ENCODE measurements around the gene F8A3.

Gene F8A3

DNA sequence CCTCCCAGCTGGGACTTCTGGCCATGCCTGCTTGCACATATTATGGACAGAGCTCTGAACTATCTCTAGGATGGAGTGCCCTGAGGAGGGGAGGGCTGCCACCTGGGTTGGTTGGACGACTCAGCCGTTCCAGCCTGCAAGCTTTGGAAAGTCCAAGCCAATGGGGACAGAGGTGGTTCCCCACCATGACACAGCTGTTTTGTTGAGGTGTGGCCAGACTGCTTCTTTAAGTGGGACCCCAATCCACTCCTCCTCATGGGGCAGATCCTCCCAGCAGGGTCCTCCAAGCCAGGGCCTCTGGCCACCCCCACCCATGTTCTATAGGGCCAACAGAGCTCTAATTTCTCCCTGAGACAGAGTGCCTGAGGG lies 22.7 kb downstream of the F8A3 start:
- no peak overlapping the region for H3K4me3 ChIP-seq (ENCODE audit: low read depth, low read length)
- no peak for DNase-seq

GRCh38 chrX:155434906-155435743 lies 23.3 kb downstream of the F8A3 start:
- H3K27ac ChIP-seq, result no peak overlapping the region
- DNase-seq, result no peak

More for the DNA sequence above, 22.7 kb downstream of the F8A3 start:
- no peak for TF ChIP-seq CTCF (IDR thresholded peaks at IDR 0.05; ENCODE audit: low read depth, low read length)
- Histone ChIP-seq H3K36me3 (no peaks in the 10 kb centered on the region), H3K27ac (no peak overlapping the region), H3K9me3 (ENCODE audit: severe bottlenecking) (no peaks in the 10 kb centered on the region), H3K27me3 (ENCODE audit: insufficient read depth, low read depth, severe bottlenecking) (no peaks in the 10 kb centered on the region)

GRCh38 chrX:155417769-155418168 lies 40.7 kb downstream of the F8A3 start:
- no peak for TF ChIP-seq CTCF (IDR thresholded peaks at IDR 0.05; ENCODE audit: low read depth, low read length)
- H3K4me3 ChIP-seq (ENCODE audit: low read depth, low read length), result no peak overlapping the region
- no peaks in the 10 kb centered on the region for H3K36me3 ChIP-seq
- H3K27me3 ChIP-seq (ENCODE audit: insufficient read depth, low read depth, severe bottlenecking), result peaks cover 3% of the 10 kb centered on the region
- no peak overlapping the region for H3K27ac ChIP-seq
- H3K9me3 ChIP-seq (ENCODE audit: severe bottlenecking), result no peaks in the 10 kb centered on the region
- DNase-seq, result no peak

More at GRCh38 chrX:155434906-155435743, 23.3 kb downstream of the F8A3 start:
- Histone ChIP-seq H3K36me3 (no peaks in the 10 kb centered on the region), H3K4me3 (ENCODE audit: low read depth, low read length) (no peak overlapping the region), H3K9me3 (ENCODE audit: severe bottlenecking) (no peaks in the 10 kb centered on the region), H3K27me3 (ENCODE audit: insufficient read depth, low read depth, severe bottlenecking) (no peaks in the 10 kb centered on the region)
- no peak for TF ChIP-seq CTCF (IDR thresholded peaks at IDR 0.05; ENCODE audit: low read depth, low read length)
